HG03520 (cell line): ENCODE data around the gene PIGO.

Source experiments
- ATAC-seq: cut with Tn5 transposase; IDR thresholded peaks from one replicate; pipeline ENCODE4 v1.9.1; 2021; ENCODE audit warnings: mild to moderate bottlenecking, moderate library complexity; ENCODE audit not compliant: unreplicated experiment

Gene PIGO

DNA sequence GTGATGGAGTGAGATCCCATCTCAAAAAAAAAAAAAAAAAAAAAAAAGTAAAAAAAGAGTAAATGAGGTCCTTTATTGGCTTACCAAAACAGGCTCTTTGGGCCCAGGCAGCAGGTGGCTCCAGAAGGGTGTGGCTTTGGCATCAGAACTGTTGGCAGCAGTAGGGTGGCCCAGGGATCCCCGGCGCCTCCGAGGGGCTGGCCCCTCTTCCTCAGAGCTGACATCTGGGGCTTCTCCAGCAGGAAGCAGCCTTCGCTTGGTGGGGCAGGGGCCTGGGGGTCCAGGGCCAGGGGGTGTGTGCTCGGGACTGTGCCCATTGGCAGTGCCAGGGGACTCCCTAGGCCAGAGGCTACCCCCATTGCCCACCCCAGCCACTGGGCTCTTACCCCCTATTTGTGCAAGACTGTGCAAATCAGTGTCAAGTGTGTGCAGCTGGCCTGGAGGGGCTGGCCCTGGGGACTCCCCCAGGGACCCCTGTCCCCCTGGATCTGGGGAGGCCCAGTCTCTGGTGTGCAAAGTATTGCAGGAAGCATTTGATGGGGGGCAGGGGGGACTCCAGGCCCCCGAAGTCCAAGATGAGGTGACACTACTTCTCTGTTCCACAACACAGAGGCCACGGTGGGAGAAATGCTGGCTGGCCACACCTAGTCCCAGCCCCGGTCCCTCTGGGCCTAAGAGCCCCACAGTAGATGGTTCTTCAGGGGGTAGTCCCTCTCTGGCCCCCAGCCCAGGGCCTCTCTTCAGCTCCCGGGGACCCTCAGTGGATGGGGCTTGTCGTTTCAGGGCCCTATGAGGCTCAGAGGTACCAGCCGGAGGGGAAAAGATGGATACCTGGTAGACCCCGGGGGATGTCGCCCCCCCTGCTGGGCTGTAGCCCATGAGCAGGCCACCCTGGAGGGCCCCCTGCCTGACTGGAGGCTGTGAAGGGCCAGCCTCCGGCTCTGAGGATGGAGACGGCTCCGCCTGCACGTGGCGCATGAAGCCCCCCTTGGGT lies 11.2 kb upstream of the PIGO start:
- no peak for ATAC-seq

DNA sequence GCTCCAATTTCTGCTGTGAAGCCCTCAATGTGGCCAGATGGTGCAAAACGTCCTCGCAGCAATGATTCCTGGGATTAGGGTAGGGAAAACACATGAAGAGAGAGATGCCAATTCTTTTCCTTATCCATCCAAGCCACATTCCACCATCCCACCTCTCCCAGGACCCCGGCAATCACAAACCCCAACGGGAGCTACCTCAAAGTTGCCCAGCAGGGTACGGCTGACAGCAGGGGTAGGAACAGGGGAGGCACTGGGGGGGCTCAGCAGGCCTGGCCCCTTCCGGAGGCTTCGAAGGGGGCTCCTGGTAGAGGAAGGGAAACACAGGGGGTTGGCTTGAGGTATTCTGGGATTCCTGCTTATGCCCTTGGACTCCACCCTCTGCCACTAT lies 9.9 kb upstream of the PIGO start:
- ATAC-seq, result no peak

DNA sequence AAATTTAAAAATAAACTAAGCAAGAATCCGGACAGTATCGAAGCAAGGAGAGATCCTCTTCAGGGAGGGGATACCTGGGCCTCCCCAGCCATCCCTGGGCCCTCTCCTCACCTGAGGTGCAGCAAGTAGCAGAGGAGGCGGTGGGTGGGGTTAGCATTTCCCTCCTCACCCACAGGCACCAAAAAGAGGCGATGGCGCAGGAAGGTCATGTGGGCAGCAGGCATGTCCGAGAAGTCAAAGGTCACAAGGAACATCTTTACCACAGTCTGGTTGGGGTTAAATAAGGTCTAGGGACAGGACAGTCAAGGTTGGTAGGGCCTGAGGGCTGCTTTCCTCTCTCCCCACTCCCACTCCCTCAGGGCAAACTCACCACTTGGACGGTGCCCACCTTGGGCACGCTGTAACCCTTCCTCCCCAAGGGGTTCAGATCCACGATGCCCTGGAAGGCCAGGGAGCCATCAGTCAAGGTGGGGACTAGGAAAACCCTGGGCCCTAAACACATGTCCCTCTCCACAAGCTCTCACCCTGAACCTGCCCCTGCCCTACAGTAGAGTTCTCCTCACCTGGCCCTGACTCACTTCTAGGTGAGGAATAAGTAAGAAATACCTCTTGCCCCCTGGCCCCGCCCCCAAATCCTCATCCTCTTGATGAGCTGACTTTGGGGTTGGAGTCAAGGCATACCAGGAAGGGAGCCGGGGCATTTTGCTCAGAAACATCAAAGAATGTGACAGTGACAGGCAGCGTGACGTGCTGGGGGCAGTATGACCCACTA lies 9.4 kb upstream of the PIGO start:
- ATAC-seq, result no peak

DNA sequence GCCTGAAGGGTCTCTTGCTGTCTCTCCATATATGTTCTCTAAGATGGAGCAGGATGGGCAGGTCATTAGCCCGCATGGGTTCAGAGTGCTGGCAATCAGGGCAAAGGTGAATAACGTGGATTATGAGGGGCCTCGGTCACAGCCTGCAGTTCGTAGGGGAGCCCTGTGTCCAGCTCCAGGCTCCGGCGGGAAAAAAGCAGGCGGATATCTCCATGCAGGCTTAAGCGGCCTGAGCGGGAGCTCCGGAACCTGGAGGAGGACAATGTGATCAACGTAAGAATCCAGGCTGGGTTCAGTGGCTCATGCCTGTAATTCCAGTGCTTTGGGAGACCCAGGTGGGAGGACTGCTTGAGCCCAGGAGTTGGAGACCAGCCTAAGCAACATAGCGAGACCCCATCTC lies 8.7 kb upstream of the PIGO start:
- ATAC-seq, result no peak

DNA sequence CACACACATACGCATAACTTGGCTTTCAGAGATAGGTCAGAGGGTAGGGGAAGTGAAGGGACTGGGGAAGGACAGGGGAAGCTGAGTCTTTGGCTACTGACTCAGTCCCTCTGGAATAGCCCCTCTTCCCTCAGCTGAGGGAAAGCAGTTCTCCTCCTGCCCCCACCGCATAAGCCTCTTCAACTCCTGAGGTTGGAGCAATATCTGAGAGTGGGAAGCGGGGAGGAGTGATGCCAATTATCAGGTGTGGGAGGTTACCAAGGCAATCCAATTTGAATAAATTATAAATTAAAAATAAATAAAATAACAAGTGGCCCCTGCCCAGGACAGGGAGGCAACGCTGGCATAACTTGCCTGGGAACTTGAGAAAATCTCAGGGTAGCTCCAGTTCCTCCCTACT lies 8.2 kb upstream of the PIGO start:
- no peak for ATAC-seq

DNA sequence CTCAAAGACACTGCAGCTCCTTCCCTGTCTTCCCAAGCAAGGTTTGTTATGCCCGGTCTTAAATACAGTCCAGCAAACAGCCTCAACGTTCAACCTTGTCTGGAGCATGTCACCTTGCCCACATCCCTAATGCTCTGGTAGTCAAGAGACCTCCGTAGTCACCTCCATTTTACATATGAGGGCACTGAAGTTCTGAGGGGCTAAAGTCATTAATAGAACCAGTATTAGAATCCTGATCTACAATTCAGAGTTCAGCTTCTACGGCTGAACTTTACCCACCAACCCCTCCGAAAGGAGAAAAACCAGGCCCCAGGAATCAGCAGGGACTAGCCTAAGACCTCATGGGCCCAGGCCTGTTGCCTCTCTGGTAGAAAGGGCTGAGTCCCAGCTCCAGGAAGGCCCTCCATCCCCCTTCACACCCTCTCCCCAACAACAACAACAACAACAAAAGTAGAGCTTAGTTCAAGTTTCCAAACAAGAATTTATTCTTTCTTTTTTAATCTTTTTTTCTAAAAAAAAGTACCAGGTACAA lies 7.3 kb upstream of the PIGO start:
- no peak for ATAC-seq

DNA sequence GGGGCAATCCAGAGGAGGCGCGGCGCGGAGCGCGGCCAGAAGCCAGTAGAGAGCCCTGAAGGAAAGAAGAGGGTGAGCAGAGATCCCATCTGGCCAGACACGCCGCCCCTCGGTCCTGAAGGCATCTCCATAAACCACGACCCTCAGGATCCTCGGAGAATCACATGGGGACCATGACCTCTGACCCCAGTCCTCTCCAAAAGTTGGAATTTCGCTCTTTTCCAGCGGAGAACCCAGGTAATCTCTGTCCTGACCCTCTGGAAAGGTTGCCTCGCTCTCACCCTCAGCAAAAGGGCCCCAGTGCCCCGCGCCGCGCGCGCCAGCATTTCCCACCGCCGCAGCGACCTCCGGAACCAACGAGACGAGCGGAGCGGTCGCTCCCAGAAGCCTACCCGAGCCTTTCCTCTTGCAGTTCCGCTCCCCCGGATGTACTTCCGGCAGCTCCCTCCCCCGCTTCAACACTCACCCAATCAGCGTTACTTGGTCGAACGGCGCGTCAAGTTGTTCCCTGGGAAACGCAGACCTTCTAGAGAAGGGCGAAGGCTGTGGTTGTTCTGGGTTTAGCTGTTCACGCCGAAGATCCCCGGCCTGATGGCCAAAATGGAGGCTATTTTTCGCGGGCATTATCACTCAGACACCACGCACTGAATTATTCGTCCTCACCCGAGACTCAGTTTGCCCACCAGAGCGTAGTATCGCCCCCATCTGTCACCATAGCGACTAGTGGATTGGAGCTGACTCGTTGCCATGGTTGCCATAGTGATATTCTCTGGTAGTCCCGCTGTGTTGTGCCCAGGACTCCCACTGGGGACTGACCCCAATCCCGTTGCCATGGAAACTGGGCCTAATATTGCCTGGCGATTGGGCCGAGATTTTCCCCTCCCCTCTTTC lies 6.6 kb upstream of the PIGO start, which contains the start of gene STOML2:
Gene STOML2, minus strand, starts transcription at position 363 of the 891 bp plus-strand sequence. Its CDS starts 37 bp downstream, at position 326.
- ATAC-seq, result peak; percentile 86

DNA sequence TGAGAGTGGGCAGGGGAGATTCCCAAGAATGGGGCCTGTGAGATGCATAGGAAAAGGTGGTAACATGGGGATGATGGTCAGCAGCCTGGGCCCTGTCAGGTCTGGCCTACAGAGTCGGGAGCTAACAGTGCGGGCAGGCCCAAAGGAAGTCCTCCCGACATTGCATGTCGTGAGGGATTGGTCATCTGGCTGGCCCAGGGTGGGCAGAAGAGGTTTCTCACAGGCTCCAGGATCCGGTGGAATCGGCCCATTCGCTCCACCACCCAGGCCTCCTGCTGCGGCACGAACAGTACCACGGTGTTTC lies 6.0 kb upstream of the PIGO start:
- no peak for ATAC-seq

DNA sequence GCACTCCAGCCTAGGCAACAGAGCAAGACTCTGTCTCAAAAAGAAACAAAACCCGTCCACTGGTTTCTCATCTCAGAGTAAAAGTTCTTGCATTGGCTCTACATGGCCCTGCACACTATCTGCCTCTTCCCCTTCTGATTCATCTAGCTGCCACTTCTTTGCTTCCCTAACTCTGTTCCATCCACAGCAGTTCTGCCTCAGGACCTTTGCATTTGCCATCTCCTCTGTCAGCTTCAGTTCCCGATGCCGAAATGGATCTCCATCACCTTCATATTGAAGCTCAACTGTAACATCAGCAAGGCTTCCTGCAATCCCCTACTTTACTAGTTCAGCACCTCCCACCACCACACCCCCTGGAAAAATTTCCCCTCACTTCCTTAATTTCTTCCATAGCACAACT lies 1.2 kb upstream of the PIGO start:
- ATAC-seq, result no peak

DNA sequence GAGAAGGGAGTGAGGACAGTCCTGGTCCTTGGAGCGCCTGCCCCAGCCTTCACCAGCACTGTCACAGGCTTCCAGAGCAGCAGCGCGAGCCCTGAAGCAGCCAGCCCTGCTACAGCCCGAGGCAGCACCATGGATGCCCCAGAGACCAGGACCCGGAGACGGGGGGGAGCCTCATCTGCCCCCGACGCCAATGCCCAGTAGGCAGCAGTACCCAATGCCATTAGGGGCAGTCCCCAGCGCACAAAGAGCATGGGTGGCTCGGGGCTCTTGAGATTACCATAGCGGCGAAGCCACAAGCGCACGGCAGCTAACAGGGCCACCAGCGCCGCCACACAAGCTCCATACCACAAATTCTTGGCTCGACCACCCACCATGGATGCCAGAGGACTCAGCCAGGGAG lies 4.9 kb downstream of the PIGO start:
- no peak for ATAC-seq

DNA sequence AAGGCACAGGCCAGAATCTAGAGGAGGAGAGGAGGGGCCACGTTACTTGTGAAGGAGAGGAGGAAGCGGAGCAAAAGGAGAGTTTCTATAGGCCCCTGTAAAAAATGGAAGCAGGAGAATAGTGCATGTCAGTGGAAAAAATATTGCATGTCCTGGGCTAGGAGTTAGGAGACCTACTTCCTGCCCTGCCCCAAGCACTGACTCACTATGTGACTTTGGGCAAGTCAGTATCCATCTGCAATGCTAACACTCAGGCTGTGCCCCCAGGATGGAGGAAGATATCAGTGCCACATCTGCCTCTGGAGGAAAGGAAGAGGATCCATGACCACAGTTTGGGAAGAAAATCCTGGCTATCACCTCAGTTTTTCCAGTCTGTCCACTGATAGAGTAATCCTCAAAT lies 7.0 kb downstream of the PIGO start:
- no peak for ATAC-seq

DNA sequence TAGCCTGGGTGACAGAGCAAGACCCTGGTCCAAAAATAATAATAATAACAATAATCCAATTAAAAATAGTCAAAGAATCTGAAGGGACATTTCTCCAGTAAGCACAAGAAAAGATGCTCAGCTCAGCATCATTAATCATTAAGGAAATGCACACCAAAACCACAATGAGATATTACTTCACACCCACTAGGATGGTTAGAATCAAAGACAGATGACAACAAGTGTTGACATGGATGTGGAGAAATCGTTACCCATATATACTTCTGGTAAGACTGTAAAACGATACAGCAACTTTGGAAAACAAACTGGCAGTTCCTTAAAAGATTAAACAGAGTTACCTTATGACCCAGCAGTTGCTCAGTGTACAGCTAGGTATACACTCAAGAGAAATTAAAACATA lies 11.3 kb downstream of the PIGO start:
- ATAC-seq, result no peak

DNA sequence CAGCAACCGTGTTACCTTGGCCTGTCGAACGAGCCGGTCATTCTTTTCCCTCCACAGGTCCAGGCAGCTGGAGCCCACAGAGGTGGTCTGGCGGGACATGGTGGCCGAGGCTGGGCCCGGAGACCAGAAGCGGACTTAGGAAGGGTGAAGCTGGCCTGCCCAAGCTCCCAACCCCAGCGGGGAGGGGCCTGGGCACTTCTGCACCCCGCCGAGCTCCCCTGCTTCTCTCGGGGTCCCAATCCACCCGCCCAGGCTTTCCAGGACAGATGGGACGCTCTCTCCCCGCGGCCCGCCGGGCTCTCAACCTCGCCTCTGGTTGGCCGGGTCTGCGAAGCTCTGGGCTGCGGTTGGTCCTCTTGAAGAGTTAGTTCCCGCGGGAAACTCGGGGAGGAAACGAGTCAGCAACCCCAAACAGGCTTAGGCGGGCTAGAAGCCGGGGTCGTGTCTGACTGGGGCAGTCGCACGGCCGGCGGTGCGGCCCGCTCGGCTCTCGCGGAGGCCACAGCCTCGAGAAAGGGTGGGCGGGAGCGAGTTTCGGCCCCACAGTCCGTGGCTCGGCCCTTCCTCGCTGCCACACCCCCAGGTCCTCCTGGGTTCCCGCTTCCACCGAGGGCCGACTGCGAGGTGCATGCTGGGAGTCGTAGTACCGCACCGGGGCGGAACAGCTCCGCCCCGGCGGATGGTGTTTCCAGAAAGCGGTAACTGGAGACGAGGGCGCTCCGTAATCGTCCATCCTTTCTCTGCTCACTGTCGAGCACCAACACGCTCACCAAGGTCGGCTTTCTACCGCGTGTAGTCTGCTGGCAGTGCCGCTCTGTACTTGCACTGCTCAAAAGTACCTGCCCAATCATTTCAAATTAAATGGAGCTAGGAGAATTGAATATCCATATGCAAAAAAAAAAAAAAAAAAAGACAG lies 16.7 kb downstream of the PIGO start, which contains the start of gene FANCG:
Gene FANCG, minus strand, starts transcription at position 517 of the 916 bp plus-strand sequence. Its CDS starts 418 bp downstream, at position 99.
- ATAC-seq, result peak; percentile 92

DNA sequence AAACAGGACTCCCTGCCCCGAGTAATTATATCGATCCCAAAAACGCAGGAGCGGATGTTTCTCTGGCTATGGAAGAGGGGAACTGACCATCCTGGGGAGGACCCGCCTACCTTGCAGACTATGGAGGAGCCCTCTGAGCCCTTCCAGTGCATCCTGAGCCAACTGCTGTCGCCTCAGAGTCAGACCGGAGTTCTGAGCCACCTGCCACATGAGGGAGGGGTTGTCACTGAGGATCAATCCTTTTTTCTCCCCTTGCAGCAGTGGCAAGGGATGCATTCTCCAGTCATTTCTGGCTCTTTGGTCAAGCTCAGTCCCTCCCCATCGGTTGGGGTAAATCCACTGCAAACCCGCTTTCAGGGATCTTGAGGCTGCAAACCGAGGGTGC lies 17.4 kb downstream of the PIGO start:
- no peak for ATAC-seq

DNA sequence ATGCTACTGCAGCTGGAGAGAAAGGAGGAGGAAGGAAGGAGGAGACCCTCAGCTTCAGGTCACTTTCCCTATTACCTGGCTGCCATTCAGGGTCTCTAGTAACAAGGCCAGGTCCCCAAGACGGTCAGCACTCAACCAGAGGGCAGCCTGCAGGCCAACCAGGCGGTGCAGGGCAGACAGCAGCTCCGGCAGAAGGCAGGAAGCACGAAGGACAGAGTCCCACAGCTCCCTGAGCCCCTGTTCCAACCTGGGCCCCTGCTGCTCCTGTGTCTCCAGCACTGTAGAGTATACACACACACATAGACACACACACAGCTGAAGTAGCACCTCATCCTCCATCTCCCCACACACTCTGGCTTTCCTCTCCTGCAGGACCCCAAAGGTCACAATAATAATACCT lies 18.3 kb downstream of the PIGO start:
- no peak for ATAC-seq

DNA sequence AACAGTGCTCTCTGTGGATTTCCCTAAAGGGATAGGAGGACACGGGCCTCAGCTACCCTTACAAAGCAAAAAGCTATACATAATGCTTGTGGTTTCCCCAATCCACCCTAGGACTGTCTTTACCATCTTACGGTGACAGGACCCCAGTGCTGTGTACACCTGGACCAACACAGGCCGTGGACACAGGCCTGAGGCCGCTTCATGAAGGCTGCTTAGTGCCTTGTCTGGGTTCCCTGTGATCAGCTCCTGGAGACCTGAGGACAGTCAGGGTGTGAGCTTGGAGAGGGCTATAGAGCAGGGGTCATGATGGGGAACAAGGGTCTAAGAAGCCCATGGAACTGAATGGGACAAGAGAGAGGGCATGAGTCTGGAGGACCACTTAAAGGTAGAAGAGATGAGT lies 19.5 kb downstream of the PIGO start:
- ATAC-seq, result no peak

DNA sequence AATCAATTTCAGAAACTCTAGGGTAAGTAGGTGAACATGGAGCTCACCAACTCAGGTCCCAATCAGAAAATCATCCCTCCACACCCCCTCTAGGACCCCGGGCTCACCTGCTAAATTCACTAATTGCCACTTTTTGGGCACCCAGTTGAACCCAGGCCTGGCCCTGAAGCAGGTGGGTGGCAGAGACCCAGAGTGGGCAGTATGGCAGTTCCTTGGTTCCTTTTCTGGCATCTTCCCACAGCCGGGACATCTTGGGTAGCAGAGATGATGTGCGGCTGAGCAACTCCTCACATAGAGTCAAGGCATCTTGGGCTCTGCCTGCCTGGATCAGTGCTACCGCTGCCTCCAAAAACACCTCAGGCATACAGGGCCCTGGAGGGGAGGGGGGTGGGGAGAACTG lies 21.0 kb downstream of the PIGO start:
- ATAC-seq, result no peak

DNA sequence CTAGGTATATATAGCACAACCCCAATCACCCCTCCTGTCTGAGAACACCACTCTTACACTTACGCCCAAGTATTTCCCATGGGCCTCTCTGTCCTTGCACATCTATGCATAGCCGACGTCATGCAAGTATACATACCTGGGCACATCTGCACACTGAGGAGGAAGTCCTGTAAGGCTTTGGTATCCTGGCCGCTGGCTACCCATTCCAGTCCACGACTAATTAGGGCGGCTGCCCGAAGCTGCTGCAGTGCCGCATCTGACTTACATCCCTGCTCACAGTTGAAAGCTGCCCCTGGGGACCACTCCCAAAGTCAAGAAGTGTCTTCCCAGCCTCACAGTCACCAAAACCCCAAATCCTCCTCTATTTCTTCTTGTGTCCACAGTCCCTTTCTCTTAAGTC lies 21.6 kb downstream of the PIGO start:
- no peak for ATAC-seq

DNA sequence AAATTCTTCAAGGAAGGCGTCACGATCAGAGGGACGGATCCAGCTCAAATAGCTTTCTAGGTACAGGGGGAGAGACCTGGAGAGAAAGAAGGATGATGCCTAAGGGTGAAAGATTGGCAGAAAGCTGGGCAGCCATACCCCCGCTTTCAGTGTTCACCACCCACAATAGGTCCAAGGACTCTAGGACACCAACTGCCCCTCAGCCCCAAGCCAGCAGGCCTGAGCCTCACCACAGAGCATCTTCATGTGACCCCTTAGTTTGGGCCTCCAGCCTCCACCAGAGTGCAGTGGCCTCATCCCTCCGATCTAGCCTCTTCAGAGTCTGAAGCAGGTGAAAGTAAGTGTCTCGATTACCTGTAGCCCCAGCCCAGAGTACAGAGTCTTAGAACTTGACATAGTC lies 22.2 kb downstream of the PIGO start:
- ATAC-seq, result no peak

DNA sequence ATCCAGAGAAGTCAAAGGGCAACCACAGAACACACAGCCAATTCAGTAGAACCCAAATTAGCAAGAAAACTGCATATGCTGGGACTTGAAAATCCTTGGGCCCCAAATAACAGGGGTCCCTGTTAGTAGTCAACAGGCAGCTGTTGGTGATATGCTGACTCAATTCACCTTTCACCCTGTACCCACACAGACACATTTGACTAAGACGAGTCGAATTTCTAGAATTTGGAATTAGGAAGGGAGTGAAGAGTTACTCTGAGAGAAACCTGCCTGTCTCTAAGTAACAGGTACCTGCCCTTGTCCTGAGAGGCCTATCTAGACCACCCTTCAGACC lies 23.1 kb downstream of the PIGO start:
- ATAC-seq, result no peak
